H9 (cell line): ENCODE data around the gene COL4A2. TPM values are rescaled to one million over a fixed set of nuclear protein-coding genes. Genes with fewer than 3 reads are reported as not detected.

ENCODE experiments used
- DNase-seq: peaks from one replicate; pipeline ENCODE4 v3.0.0-alpha.2; 2017
- H2AFZ ChIP-seq: one replicate; pipeline ENCODE4 v1.6.1; 2013; ENCODE audit warnings: mild to moderate bottlenecking, low read length, control low read depth, moderate library complexity
- H2AK5ac ChIP-seq: 2 replicates; pipeline ENCODE4 v1.6.1; 2013; ENCODE audit warnings: low read length, control low read depth, mixed read lengths; ENCODE audit not compliant: insufficient read length
- H2BK120ac ChIP-seq: one replicate; pipeline ENCODE4 v1.6.1; 2013; ENCODE audit warnings: low read depth, mild to moderate bottlenecking, low read length, control low read depth, inconsistent platforms; ENCODE audit not compliant: poor library complexity, severe bottlenecking
- H2BK12ac ChIP-seq: 2 replicates; pipeline ENCODE4 v1.6.1; 2013; ENCODE audit warnings: low read length, control low read depth, mixed read lengths, low read depth; ENCODE audit not compliant: insufficient read length
- H2BK15ac ChIP-seq: 2 replicates; pipeline ENCODE4 v1.6.1; 2013; ENCODE audit warnings: low read depth, low read length, control low read depth
- H2BK20ac ChIP-seq: one replicate; pipeline ENCODE4 v1.6.1; 2013; ENCODE audit warnings: low read depth, mild to moderate bottlenecking, low read length, control low read depth, inconsistent platforms; ENCODE audit not compliant: poor library complexity, severe bottlenecking
- H2BK5ac ChIP-seq: 2 replicates; pipeline ENCODE4 v1.6.1; 2013; ENCODE audit warnings: low read length, control low read depth, mixed read lengths; ENCODE audit not compliant: insufficient read length
- H3K14ac ChIP-seq: 2 replicates; pipeline ENCODE4 v1.6.1; 2013; ENCODE audit warnings: low read length, control low read depth; ENCODE audit not compliant: insufficient read depth
- H3K18ac ChIP-seq: 2 replicates; pipeline ENCODE4 v1.6.1; 2013; ENCODE audit warnings: low read depth, mild to moderate bottlenecking, mixed read lengths, low read length, control low read depth; ENCODE audit not compliant: insufficient read length
- H3K23ac ChIP-seq: 2 replicates; pipeline ENCODE4 v1.6.1; 2013; ENCODE audit warnings: low read length, control low read depth, mixed read lengths, low read depth; ENCODE audit not compliant: insufficient read length
- H3K23me2 ChIP-seq: 2 replicates; pipeline ENCODE4 v1.6.1; 2013; ENCODE audit warnings: low read depth, mild to moderate bottlenecking, mixed read lengths, low read length, control low read depth; ENCODE audit not compliant: insufficient read length, poor library complexity, severe bottlenecking
- H3K27ac ChIP-seq: 2 replicates; pipeline ENCODE4 v1.5.1; 2013; ENCODE audit warnings: low read length, control low read depth, mixed read lengths, low read depth; ENCODE audit not compliant: insufficient read length
- H3K27me3 ChIP-seq: 2 replicates; pipeline ENCODE4 v1.6.1; 2013; ENCODE audit warnings: low read length, control low read depth, inconsistent platforms; ENCODE audit not compliant: insufficient read depth
- H3K4ac ChIP-seq: 2 replicates; pipeline ENCODE4 v1.6.1; 2013; ENCODE audit warnings: low read depth, mild to moderate bottlenecking, control low read depth, inconsistent platforms, low read length, moderate library complexity
- H3K4me1 ChIP-seq: 2 replicates; pipeline ENCODE4 v1.6.1; 2013; ENCODE audit warnings: low read length, control low read depth, inconsistent platforms; ENCODE audit not compliant: insufficient read depth
- H3K4me2 ChIP-seq: 2 replicates; pipeline ENCODE4 v1.6.1; 2013; ENCODE audit warnings: low read length, control low read depth, mixed read lengths; ENCODE audit not compliant: insufficient read length, insufficient read depth
- H3K56ac ChIP-seq: 2 replicates; pipeline ENCODE4 v1.6.1; 2013; ENCODE audit warnings: low read depth, mild to moderate bottlenecking, mixed read lengths, low read length, control low read depth; ENCODE audit not compliant: insufficient read length
- H3K79me1 ChIP-seq: 2 replicates; pipeline ENCODE4 v1.6.1; 2013; ENCODE audit warnings: low read depth, mild to moderate bottlenecking, moderate library complexity, low read length, control low read depth, inconsistent platforms; ENCODE audit not compliant: insufficient read depth, poor library complexity, severe bottlenecking
- H3K79me2 ChIP-seq: 2 replicates; pipeline ENCODE4 v1.6.1; 2013; ENCODE audit warnings: low read length, control low read depth, inconsistent platforms; ENCODE audit not compliant: insufficient read depth
- H3K9ac ChIP-seq: 2 replicates; pipeline ENCODE4 v1.6.1; 2013; ENCODE audit warnings: low read length, control low read depth, mixed read lengths; ENCODE audit not compliant: insufficient read length; ENCODE audit errors: extremely low read depth
- H3K9me3 ChIP-seq: one replicate; pipeline ENCODE4 v1.6.1; 2013; ENCODE audit warnings: low read depth, low read length, inconsistent platforms; ENCODE audit not compliant: control insufficient read depth
- H3T11ph ChIP-seq: one replicate; pipeline ENCODE4 v1.6.1; 2013; ENCODE audit warnings: mild to moderate bottlenecking, low read length, control low read depth, inconsistent platforms
- H4K20me1 ChIP-seq: one replicate; pipeline ENCODE4 v1.6.1; 2013; ENCODE audit not compliant: control insufficient read depth, insufficient read length, insufficient read depth
- H4K5ac ChIP-seq: 2 replicates; pipeline ENCODE4 v1.6.1; 2013; ENCODE audit warnings: low read depth, mild to moderate bottlenecking, mixed read lengths, low read length, control low read depth; ENCODE audit not compliant: insufficient read length
- H4K8ac ChIP-seq: replicated peaks from 2 replicates; pipeline ENCODE4 v1.6.1; 2013; ENCODE audit warnings: low read length, control low read depth, mixed read lengths, low read depth; ENCODE audit not compliant: insufficient read length
- H4K91ac ChIP-seq: 2 replicates; pipeline ENCODE4 v1.6.1; 2013; ENCODE audit warnings: low read depth, mild to moderate bottlenecking, moderate library complexity, mixed read lengths, low read length, control low read depth; ENCODE audit not compliant: insufficient read length
- H3K27ac Mint-ChIP-seq, 3 experiments: 2 replicates in 2 of 3; 3 replicates in 1 of 3; pipeline ENCODE4 v1.8.0; 2020 to 2021; ENCODE audit warnings: mixed read lengths in 3 of 3, mild to moderate bottlenecking in 1 of 3, moderate library complexity in 1 of 3
- H3K27me3 Mint-ChIP-seq: 2 replicates; pipeline ENCODE4 v1.8.0; 2021; ENCODE audit warnings: low read depth, mild to moderate bottlenecking, moderate library complexity, mixed read lengths
- H3K36me3 Mint-ChIP-seq, 3 experiments: 2 replicates in 2 of 3; 3 replicates in 1 of 3; pipeline ENCODE4 v1.8.0; 2020 to 2021; ENCODE audit warnings: low read depth in 3 of 3, mixed read lengths in 3 of 3; ENCODE audit not compliant: insufficient read depth in 1 of 3
- H3K4me1 Mint-ChIP-seq, 2 experiments: 2 replicates each; pipeline ENCODE4 v1.8.0; 2020; ENCODE audit warnings: mixed read lengths in 2 of 2
- H3K4me3 Mint-ChIP-seq, 2 experiments: 2 replicates in 1 of 2; 3 replicates in 1 of 2; pipeline ENCODE4 v1.8.0; 2020 to 2021; ENCODE audit warnings: mild to moderate bottlenecking in 2 of 2, mixed read lengths in 2 of 2, moderate library complexity in 1 of 2
- H3K9me3 Mint-ChIP-seq, 2 experiments: 2 replicates in 1 of 2; 3 replicates in 1 of 2; pipeline ENCODE4 v1.8.0; 2020; ENCODE audit warnings: mild to moderate bottlenecking in 2 of 2, mixed read lengths in 2 of 2, moderate library complexity in 1 of 2
- CTCF ChIP-seq: fragments of 200-600 bp; sonication (generic); conservative IDR thresholded peaks from 3 replicates; pipeline ENCODE4 v1.8.0; 2021; ENCODE audit warnings: antibody characterized with exemption, mild to moderate bottlenecking
- WGBS: extraction: QIAGEN DNeasy Blood & Tissue Kit; methylation state at CpG from one replicate; pipeline ENCODE4 v1.1.7; 2013; ENCODE audit warnings: missing lambda C conversion rate, low lambda C conversion rate, mixed read lengths; ENCODE audit not compliant: insufficient read length; ENCODE audit errors: extremely low coverage; 5-methylcytosine and 5-hydroxymethylcytosine counted together
- total RNA-seq: library from RNA; stranded (reverse); gene quantifications from 2 replicates; pipeline ENCODE4 v1.2.1, GENCODE V29; 2021

COL4A2 gene
- total RNA-seq, 1 experiment from 2014 or later = 76.5 TPM

DNA sequence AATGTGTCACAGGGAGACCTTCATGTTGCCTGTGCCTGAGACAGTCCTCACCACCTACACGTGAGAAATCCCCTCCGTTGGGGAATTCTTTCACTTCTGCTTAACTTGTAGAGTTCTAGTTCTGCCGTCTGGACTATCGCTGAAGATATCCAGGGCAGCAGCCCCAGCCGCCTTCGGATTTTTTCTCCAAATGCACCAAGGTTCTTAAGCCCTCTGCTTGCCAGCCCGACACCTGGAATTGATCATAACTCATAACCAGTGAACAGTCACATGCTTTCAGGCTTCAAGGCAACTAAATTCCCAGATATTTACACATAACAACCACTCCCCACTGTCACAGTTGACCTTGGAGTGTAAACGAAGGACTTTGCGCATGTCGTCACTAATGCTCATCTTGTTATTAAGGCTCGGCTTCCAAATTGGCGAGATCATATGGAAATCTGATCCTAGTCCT, 140.0 kb downstream of the COL4A2 start:
- DNase-seq = no peak
- no peak overlapping the region for H2BK20ac ChIP-seq
- H2BK5ac ChIP-seq = no peak overlapping the region
- no peaks in the 10 kb centered on the region; the same call in 1 of the 2 replicates for H3K4me1 ChIP-seq
- no peak overlapping the region for H2BK15ac ChIP-seq
- H3K4me1 Mint-ChIP-seq = peaks cover 0 to 17% of the 10 kb centered on the region in 2 experiments; a peak in 2 of 4 replicates
- no peak overlapping the region for H2BK12ac ChIP-seq
- no peak overlapping the region for H3K4me2 ChIP-seq
- no peaks in the 10 kb centered on the region for H3K27me3 ChIP-seq
- H2BK120ac ChIP-seq = no peak overlapping the region
- no peak overlapping the region for H2AK5ac ChIP-seq
- no peaks in the 10 kb centered on the region for H3K23me2 ChIP-seq
- no peaks in the 10 kb centered on the region for H3K27me3 Mint-ChIP-seq
- H3K4ac ChIP-seq = no peak overlapping the region
- no peaks in the 10 kb centered on the region for H3K79me1 ChIP-seq
- no peak for TF ChIP-seq CTCF
- no peak overlapping the region for H3K56ac ChIP-seq
- no peak overlapping the region for H4K91ac ChIP-seq
- no peak overlapping the region for H3K18ac ChIP-seq
- H3K23ac ChIP-seq = no peak overlapping the region
- H2AFZ ChIP-seq = no peak overlapping the region
- H3K36me3 Mint-ChIP-seq = peaks cover 7 to 12% (median 11%) of the 10 kb centered on the region in 3 experiments; a peak in 6 of 7 replicates
- H3K27ac Mint-ChIP-seq = peak overlapping the region in 1 of 3 experiments; percentile 45; a peak in 2 of 7 replicates
- H3K9me3 Mint-ChIP-seq = no peaks in the 10 kb centered on the region
- no peak overlapping the region for H3K14ac ChIP-seq
- H3K9ac ChIP-seq = no peak overlapping the region
- H3T11ph ChIP-seq = no peak overlapping the region
- no peaks in the 10 kb centered on the region for H3K9me3 ChIP-seq
- H4K20me1 ChIP-seq = no peaks in the 10 kb centered on the region
- no peak overlapping the region for H3K27ac ChIP-seq
- no peaks in the 10 kb centered on the region for H3K79me2 ChIP-seq
- whole genome bisulfite sequencing = no CpG with 5 or more reads among the region's 12 CpGs
- no peak overlapping the region for H3K4me3 Mint-ChIP-seq
- H4K5ac ChIP-seq = no peak overlapping the region
- no peak overlapping the region for H4K8ac ChIP-seq
